ENCODE results near the gene CAPNS2. TPM values are rescaled to one million over a fixed set of nuclear protein-coding genes. Genes with fewer than 3 reads are reported as not detected.

The CAPNS2 gene
- total RNA-seq, 1 donor from 2014 or later, result not detected

GRCh38 chr16:55576384-55576783 is 9.9 kb downstream of the CAPNS2 start:
- no peaks in the 10 kb centered on the region for H3K27me3 Mint-ChIP-seq
- no peaks in the 10 kb centered on the region for H3K4me1 Mint-ChIP-seq (ENCODE audit: low read depth)
- H3K9me3 Mint-ChIP-seq (ENCODE audit: low read depth), result no peaks in the 10 kb centered on the region
- no peak for DNase-seq (ENCODE audit: low spot score, unreplicated experiment)
- H3K27ac Mint-ChIP-seq, result no peak overlapping the region
- H3K36me3 Mint-ChIP-seq (ENCODE audit: insufficient read depth), result peaks cover 5% of the 10 kb centered on the region
- H3K4me3 Mint-ChIP-seq (ENCODE audit: low read depth), result no peak overlapping the region
- TF ChIP-seq CTCF (IDR thresholded peaks at IDR 0.05; ENCODE audit: unreplicated experiment), result no peak

GRCh38 chr16:55577887-55578286 is 11.4 kb downstream of the CAPNS2 start:
- Mint-ChIP-seq H3K27ac (no peak overlapping the region), H3K4me3 (ENCODE audit: low read depth) (no peak overlapping the region), H3K9me3 (ENCODE audit: low read depth) (no peaks in the 10 kb centered on the region), H3K27me3 (no peaks in the 10 kb centered on the region), H3K36me3 (ENCODE audit: insufficient read depth) (peaks cover 5% of the 10 kb centered on the region), H3K4me1 (ENCODE audit: low read depth) (no peaks in the 10 kb centered on the region)
- DNase-seq (ENCODE audit: low spot score, unreplicated experiment), result no peak
- no peak for TF ChIP-seq CTCF (IDR thresholded peaks at IDR 0.05; ENCODE audit: unreplicated experiment)

- no peak for DNase-seq (ENCODE audit: low spot score, unreplicated experiment)
- no peaks in the 10 kb centered on the region for H3K4me1 Mint-ChIP-seq (ENCODE audit: low read depth)
- no peak overlapping the region for H3K4me3 Mint-ChIP-seq (ENCODE audit: low read depth)
- peaks cover 4% of the 10 kb centered on the region for H3K27me3 Mint-ChIP-seq
- no peaks in the 10 kb centered on the region for H3K36me3 Mint-ChIP-seq (ENCODE audit: insufficient read depth)
- no peak overlapping the region for H3K27ac Mint-ChIP-seq
- no peaks in the 10 kb centered on the region for H3K9me3 Mint-ChIP-seq (ENCODE audit: low read depth)
- TF ChIP-seq CTCF (IDR thresholded peaks at IDR 0.05; ENCODE audit: unreplicated experiment), result no peak
These were observed 19.1 kb downstream of the CAPNS2 start for GRCh38 chr16:55585631-55586030.

- H3K36me3 Mint-ChIP-seq (ENCODE audit: insufficient read depth), result no peaks in the 10 kb centered on the region
- H3K4me1 Mint-ChIP-seq (ENCODE audit: low read depth), result no peaks in the 10 kb centered on the region
- no peak overlapping the region for H3K4me3 Mint-ChIP-seq (ENCODE audit: low read depth)
These were observed 22.3 kb downstream of the CAPNS2 start for GRCh38 chr16:55588799-55589198.

GRCh38 chr16:55592306-55592705 is 25.8 kb downstream of the CAPNS2 start:
- no peaks in the 10 kb centered on the region for H3K36me3 Mint-ChIP-seq (ENCODE audit: insufficient read depth)
- H3K27ac Mint-ChIP-seq, result no peak overlapping the region
- no peak for DNase-seq (ENCODE audit: low spot score, unreplicated experiment)
- H3K4me1 Mint-ChIP-seq (ENCODE audit: low read depth), result no peaks in the 10 kb centered on the region
- no peaks in the 10 kb centered on the region for H3K9me3 Mint-ChIP-seq (ENCODE audit: low read depth)
- TF ChIP-seq CTCF (IDR thresholded peaks at IDR 0.05; ENCODE audit: unreplicated experiment), result no peak
- no peak overlapping the region for H3K4me3 Mint-ChIP-seq (ENCODE audit: low read depth)
- H3K27me3 Mint-ChIP-seq, result peaks cover 4% of the 10 kb centered on the region

More at GRCh38 chr16:55588799-55589198, 22.3 kb downstream of the CAPNS2 start:
- Mint-ChIP-seq H3K9me3 (ENCODE audit: low read depth) (no peaks in the 10 kb centered on the region), H3K27ac (no peak overlapping the region), H3K27me3 (peaks cover 4% of the 10 kb centered on the region)
- DNase-seq (ENCODE audit: low spot score, unreplicated experiment), result no peak
- no peak for TF ChIP-seq CTCF (IDR thresholded peaks at IDR 0.05; ENCODE audit: unreplicated experiment)
